Activated CD4-positive, alpha-beta memory T cell treated with anti-CD3 and anti-CD28 coated beads, Interleukin-2, amount 10 ng/mL, durations not matched to agents 7 days and 5 days (primary cell): ENCODE results near the gene CEACAM5. TPM values are rescaled to one million over a fixed set of nuclear protein-coding genes. Genes with fewer than 3 reads are reported as not detected.
"Not testable (repeated sequence)": the region's sequence is repeated elsewhere in the genome, so short reads cannot be mapped to it uniquely, and the experiment has no call there.

Experiments used
- CTCF ChIA-PET: fragments of 350-600 bp; sonication (Branson Sonifier 250); formaldehyde crosslinking; loops from one replicate; lab custom pipeline; 2021; ENCODE audit warnings: antibody characterized with exemption, inconsistent platforms; lab: Charles Lee
- POLR2A ChIA-PET: fragments of 350-600 bp; sonication (Branson Sonifier 250); formaldehyde crosslinking; loops from one replicate; lab custom pipeline; 2021; ENCODE audit warnings: antibody characterized with exemption; lab: Charles Lee
- DNase-seq: peaks from one replicate; pipeline ENCODE4 v3.0.0-alpha.2; 2020
- H3K27ac Mint-ChIP-seq: one replicate; pipeline ENCODE4 v1.8.0; 2021; ENCODE audit warnings: mild to moderate bottlenecking, mixed read lengths
- H3K27me3 Mint-ChIP-seq: one replicate; pipeline ENCODE4 v1.8.0; 2021; ENCODE audit warnings: mixed read lengths
- H3K36me3 Mint-ChIP-seq: one replicate; pipeline ENCODE4 v1.8.0; 2021; ENCODE audit warnings: low read depth, mixed read lengths
- H3K4me1 Mint-ChIP-seq: one replicate; pipeline ENCODE4 v1.8.0; 2021; ENCODE audit warnings: mixed read lengths
- H3K4me3 Mint-ChIP-seq: one replicate; pipeline ENCODE4 v1.8.0; 2021; ENCODE audit warnings: mild to moderate bottlenecking, mixed read lengths
- H3K9me3 Mint-ChIP-seq: one replicate; pipeline ENCODE4 v1.8.0; 2021; ENCODE audit warnings: mixed read lengths
- total RNA-seq, 2 experiments: library from RNA; stranded (reverse); gene quantifications; one replicate each; pipeline ENCODE4 v1.2.3, GENCODE V29; 2021

CEACAM5 gene
- total RNA-seq, 2 experiments from 2014 or later = not detected

GRCh38 chr19:41726493-41726892 is 18.1 kb downstream of the CEACAM5 start:
- H3K4me1 Mint-ChIP-seq = no peaks in the 10 kb centered on the region

GRCh38 chr19:41734156-41734555 is 25.7 kb downstream of the CEACAM5 start:
- no peak for DNase-seq
- H3K27me3 Mint-ChIP-seq = peaks cover 39% of the 10 kb centered on the region
- H3K4me1 Mint-ChIP-seq = no peaks in the 10 kb centered on the region
- no peaks in the 10 kb centered on the region for H3K36me3 Mint-ChIP-seq
- H3K9me3 Mint-ChIP-seq = no peaks in the 10 kb centered on the region
- ChIA-PET POLR2A (no interaction called here), CTCF (interaction anchor here (2.7 kb wide), 1 partner anchor 18 kb away, joined by 10 read pairs; no protein-coding TSS in a partner anchor)
- no peak overlapping the region for H3K4me3 Mint-ChIP-seq
- no peak overlapping the region for H3K27ac Mint-ChIP-seq

More at GRCh38 chr19:41726493-41726892, 18.1 kb downstream of the CEACAM5 start:
- no peak overlapping the region for H3K4me3 Mint-ChIP-seq
- ChIA-PET CTCF (interaction anchor here (1.0 kb wide), 1 partner anchor 10 kb away, joined by 3 read pairs; no protein-coding TSS in a partner anchor), POLR2A (no interaction called here)
- H3K36me3 Mint-ChIP-seq = no peaks in the 10 kb centered on the region
- no peak overlapping the region for H3K27ac Mint-ChIP-seq
- no peaks in the 10 kb centered on the region for H3K9me3 Mint-ChIP-seq
- no peak for DNase-seq
- H3K27me3 Mint-ChIP-seq = peaks cover 35% of the 10 kb centered on the region

- Mint-ChIP-seq H3K27ac (no peak overlapping the region), H3K36me3 (no peaks in the 10 kb centered on the region), H3K4me1 (no peaks in the 10 kb centered on the region), H3K4me3 (no peak overlapping the region), H3K27me3 (peaks cover 38% of the 10 kb centered on the region), H3K9me3 (no peaks in the 10 kb centered on the region)
- ChIA-PET CTCF (interaction anchor here (2.7 kb wide), 1 partner anchor 18 kb away, joined by 10 read pairs; no protein-coding TSS in a partner anchor), POLR2A (no interaction called here)
- DNase-seq = no peak
Measured at GRCh38 chr19:41734585-41734984, 26.2 kb downstream of the CEACAM5 start.

- ChIA-PET POLR2A (no interaction called here), CTCF (interaction anchor here (2.7 kb wide), 1 partner anchor 17 kb away, joined by 10 read pairs; no protein-coding TSS in a partner anchor)
- Mint-ChIP-seq H3K27me3 (peaks cover 42% of the 10 kb centered on the region), H3K4me3 (no peak overlapping the region), H3K36me3 (no peaks in the 10 kb centered on the region), H3K9me3 (no peaks in the 10 kb centered on the region), H3K4me1 (peaks cover under 1% of the 10 kb centered on the region), H3K27ac (no peak overlapping the region)
- DNase-seq = no peak
Measured at GRCh38 chr19:41735071-41735600, 26.7 kb downstream of the CEACAM5 start.

GRCh38 chr19:41739361-41739760 is 30.9 kb downstream of the CEACAM5 start:
- Mint-ChIP-seq H3K9me3 (no peaks in the 10 kb centered on the region), H3K4me3 (no peak overlapping the region), H3K27ac (no peak overlapping the region), H3K4me1 (peaks cover 9% of the 10 kb centered on the region), H3K27me3 (peaks cover 35% of the 10 kb centered on the region), H3K36me3 (no peaks in the 10 kb centered on the region)
- DNase-seq = no peak
- POLR2A ChIA-PET = no interaction called here
- CTCF ChIA-PET = interaction anchor here (0.6 to 3.8 kb wide), 2 partner anchors 14 to 78 kb away, joined by 5 to 23 read pairs; no protein-coding TSS in a partner anchor

- no peak overlapping the region for H3K27ac Mint-ChIP-seq
- no peak overlapping the region for H3K4me3 Mint-ChIP-seq
- no peaks in the 10 kb centered on the region for H3K36me3 Mint-ChIP-seq
- H3K4me1 Mint-ChIP-seq = peaks cover 9% of the 10 kb centered on the region
- H3K27me3 Mint-ChIP-seq = peaks cover 47% of the 10 kb centered on the region
- CTCF ChIA-PET = interaction anchor here (3.8 kb wide), 1 partner anchor 13 kb away, joined by 23 read pairs; no protein-coding TSS in a partner anchor
- POLR2A ChIA-PET = no interaction called here
- no peaks in the 10 kb centered on the region for H3K9me3 Mint-ChIP-seq
- no peak for DNase-seq
Measured at GRCh38 chr19:41740415-41741243, 32.2 kb downstream of the CEACAM5 start.

GRCh38 chr19:41741244-41741554 is 32.8 kb downstream of the CEACAM5 start:
- no peak overlapping the region for H3K27ac Mint-ChIP-seq
- POLR2A ChIA-PET = no interaction called here

GRCh38 chr19:41744850-41745249 is 36.4 kb downstream of the CEACAM5 start:
- POLR2A ChIA-PET = no interaction called here
- Mint-ChIP-seq H3K36me3 (no peaks in the 10 kb centered on the region), H3K9me3 (no peaks in the 10 kb centered on the region), H3K27me3 (peaks cover 59% of the 10 kb centered on the region), H3K4me3 (no peak overlapping the region), H3K4me1 (peaks cover 9% of the 10 kb centered on the region), H3K27ac (no peak overlapping the region)
- no peak for DNase-seq
- CTCF ChIA-PET = interaction anchor here (0.9 to 3.4 kb wide), 3 partner anchors 7 to 38 kb away, joined by 3 to 13 read pairs (median 4); no protein-coding TSS in a partner anchor

More at GRCh38 chr19:41741244-41741554, 32.8 kb downstream of the CEACAM5 start:
- Mint-ChIP-seq H3K36me3 (no peaks in the 10 kb centered on the region), H3K9me3 (no peaks in the 10 kb centered on the region), H3K4me1 (peaks cover 9% of the 10 kb centered on the region), H3K4me3 (no peak overlapping the region), H3K27me3 (peaks cover 48% of the 10 kb centered on the region)
- CTCF ChIA-PET = interaction anchor here (3.8 kb wide), 1 partner anchor 12 kb away, joined by 23 read pairs; no protein-coding TSS in a partner anchor
- DNase-seq = no peak

- no peak for DNase-seq
- ChIA-PET POLR2A (no interaction called here), CTCF (interaction anchor here (1.1 to 3.4 kb wide), 3 partner anchors 8 to 49 kb away, joined by 4 to 13 read pairs (median 5); no protein-coding TSS in a partner anchor)
- H3K27ac Mint-ChIP-seq = no peak overlapping the region
- H3K36me3 Mint-ChIP-seq = no peaks in the 10 kb centered on the region
- no peaks in the 10 kb centered on the region for H3K9me3 Mint-ChIP-seq
- H3K4me3 Mint-ChIP-seq = no peak overlapping the region
- peaks cover 4% of the 10 kb centered on the region for H3K4me1 Mint-ChIP-seq
- peaks cover 57% of the 10 kb centered on the region for H3K27me3 Mint-ChIP-seq
Measured at GRCh38 chr19:41745756-41746155, 37.3 kb downstream of the CEACAM5 start.

- H3K4me3 Mint-ChIP-seq = no peak overlapping the region
- H3K27me3 Mint-ChIP-seq = peaks cover 57% of the 10 kb centered on the region
- DNase-seq = peak; percentile 48
- H3K36me3 Mint-ChIP-seq = no peaks in the 10 kb centered on the region
- no peak overlapping the region for H3K27ac Mint-ChIP-seq
- ChIA-PET POLR2A (no interaction called here), CTCF (interaction anchor here (1.1 to 3.4 kb wide), 2 partner anchors 40 to 48 kb away, joined by 5 to 13 read pairs; no protein-coding TSS in a partner anchor)
- H3K4me1 Mint-ChIP-seq = no peaks in the 10 kb centered on the region
- H3K9me3 Mint-ChIP-seq = no peaks in the 10 kb centered on the region
Measured at GRCh38 chr19:41746593-41747227, 38.3 kb downstream of the CEACAM5 start.

- no peaks in the 10 kb centered on the region for H3K9me3 Mint-ChIP-seq
- H3K27me3 Mint-ChIP-seq = peaks cover 64% of the 10 kb centered on the region
- no peak overlapping the region for H3K27ac Mint-ChIP-seq
- ChIA-PET POLR2A (no interaction called here), CTCF (interaction anchor here (3.4 kb wide), 1 partner anchor 41 kb away, joined by 13 read pairs; no protein-coding TSS in a partner anchor)
- H3K4me3 Mint-ChIP-seq = no peak overlapping the region
- no peaks in the 10 kb centered on the region for H3K4me1 Mint-ChIP-seq
- H3K36me3 Mint-ChIP-seq = no peaks in the 10 kb centered on the region
- no peak for DNase-seq
Measured at GRCh38 chr19:41748012-41748411, 39.6 kb downstream of the CEACAM5 start.

- CTCF ChIA-PET = interaction anchor here (0.7 to 5.2 kb wide), 4 partner anchors 34 to 264 kb away, joined by 3 to 139 read pairs (median 45); partner anchors contain the start of gene CEACAM3
- H3K4me1 Mint-ChIP-seq, H3K9me3 Mint-ChIP-seq, H3K4me3 Mint-ChIP-seq, POLR2A ChIA-PET, H3K36me3 Mint-ChIP-seq, H3K27ac Mint-ChIP-seq, DNase-seq: not testable (repeated sequence)
- peaks cover 54% of the 10 kb centered on the region for H3K27me3 Mint-ChIP-seq
Measured at GRCh38 chr19:41750248-41751134, 42.1 kb downstream of the CEACAM5 start.
